GM18519 (cell line): ENCODE measurements around the gene RPP40.
"Not testable (repeated sequence)": the region's sequence is repeated elsewhere in the genome, so short reads cannot be mapped to it uniquely, and the experiment has no call there.

ENCODE experiments used
- ATAC-seq: cut with Tn5 transposase; IDR thresholded peaks from one replicate; pipeline ENCODE4 v1.9.1; 2021; ENCODE audit warnings: mild to moderate bottlenecking, moderate library complexity; ENCODE audit not compliant: unreplicated experiment, low FRiP score

The RPP40 gene, protein sequence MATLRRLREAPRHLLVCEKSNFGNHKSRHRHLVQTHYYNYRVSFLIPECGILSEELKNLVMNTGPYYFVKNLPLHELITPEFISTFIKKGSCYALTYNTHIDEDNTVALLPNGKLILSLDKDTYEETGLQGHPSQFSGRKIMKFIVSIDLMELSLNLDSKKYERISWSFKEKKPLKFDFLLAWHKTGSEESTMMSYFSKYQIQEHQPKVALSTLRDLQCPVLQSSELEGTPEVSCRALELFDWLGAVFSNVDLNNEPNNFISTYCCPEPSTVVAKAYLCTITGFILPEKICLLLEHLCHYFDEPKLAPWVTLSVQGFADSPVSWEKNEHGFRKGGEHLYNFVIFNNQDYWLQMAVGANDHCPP

DNA sequence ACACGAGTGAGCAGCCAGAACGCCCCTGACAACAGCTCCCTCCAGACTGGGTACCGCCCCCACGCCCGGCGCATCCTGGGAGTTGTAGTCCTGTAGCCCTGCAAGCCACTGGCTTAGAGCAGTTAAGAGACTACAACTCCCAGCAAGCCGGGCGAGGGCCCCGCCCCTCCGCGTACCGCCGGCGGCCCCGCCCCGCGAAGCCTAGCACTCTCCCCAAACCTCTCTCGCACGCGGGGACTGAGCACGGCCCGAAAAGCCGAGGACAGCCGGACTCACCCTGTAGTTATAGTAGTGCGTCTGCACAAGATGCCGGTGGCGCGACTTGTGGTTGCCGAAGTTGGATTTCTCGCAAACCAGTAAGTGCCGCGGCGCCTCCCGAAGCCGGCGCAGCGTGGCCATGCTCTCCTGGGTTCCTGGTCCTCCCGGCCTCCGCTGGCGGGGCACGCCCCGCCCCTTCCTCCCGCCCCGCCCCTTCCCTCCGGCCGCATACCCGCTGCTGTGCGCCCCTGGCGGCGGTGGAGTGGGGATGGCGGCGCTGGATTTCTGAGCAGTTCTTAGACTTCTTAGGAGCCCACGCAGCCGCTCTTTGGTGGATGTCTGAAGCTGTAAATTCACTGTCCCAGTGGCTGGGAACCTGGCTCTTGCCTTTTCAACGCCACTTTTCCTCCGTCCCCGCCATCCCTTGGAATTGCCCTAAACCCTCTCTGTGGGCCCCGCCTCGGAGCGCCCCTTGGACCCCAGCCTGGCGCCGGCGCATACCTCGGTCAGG, at the start of gene RPP40:
Gene RPP40, minus strand, starts transcription at position 434 of the 769 bp plus-strand sequence. Its CDS starts 35 bp downstream, at position 399.
- peak; percentile 94 for ATAC-seq

DNA sequence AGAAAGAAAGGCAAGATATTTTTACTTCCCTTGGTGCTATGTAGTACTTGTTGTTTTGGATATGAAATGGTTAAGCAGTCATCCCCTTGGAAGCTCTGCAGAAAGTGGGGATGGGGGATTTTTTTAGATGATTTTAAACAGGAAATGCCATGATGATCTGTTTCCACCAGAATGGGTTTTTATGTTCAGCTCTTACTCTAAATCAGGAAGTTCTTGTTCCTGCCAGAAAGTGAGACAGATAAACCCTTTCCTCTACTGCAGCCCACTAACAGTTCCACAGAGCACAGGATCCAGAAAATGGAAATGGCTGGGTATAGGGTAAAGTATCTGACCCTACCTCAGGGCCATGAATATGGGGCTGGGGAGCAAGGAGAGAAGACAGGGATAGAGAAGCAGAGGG, 49.2 kb upstream of the RPP40 start:
- ATAC-seq, result no peak

DNA sequence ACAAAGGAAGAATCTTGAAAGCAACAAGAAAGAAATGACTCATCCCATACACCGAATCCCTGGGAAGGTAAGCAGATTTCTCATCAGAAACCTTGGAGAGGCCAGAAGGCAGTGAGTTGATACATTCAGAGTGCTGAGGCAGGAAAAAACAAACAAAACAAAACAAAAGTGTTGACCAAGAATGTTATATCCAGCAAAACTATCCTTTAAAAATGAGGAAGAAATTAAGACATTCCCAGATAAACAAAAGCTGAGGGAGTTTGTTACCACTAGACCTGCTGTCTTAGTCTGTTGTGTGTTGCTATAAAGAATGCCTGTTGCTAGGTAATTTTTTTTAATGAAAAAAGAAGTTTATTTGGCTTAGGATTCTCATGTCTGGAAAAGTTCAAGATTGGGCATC, 47.6 kb upstream of the RPP40 start:
- ATAC-seq, result no peak

DNA sequence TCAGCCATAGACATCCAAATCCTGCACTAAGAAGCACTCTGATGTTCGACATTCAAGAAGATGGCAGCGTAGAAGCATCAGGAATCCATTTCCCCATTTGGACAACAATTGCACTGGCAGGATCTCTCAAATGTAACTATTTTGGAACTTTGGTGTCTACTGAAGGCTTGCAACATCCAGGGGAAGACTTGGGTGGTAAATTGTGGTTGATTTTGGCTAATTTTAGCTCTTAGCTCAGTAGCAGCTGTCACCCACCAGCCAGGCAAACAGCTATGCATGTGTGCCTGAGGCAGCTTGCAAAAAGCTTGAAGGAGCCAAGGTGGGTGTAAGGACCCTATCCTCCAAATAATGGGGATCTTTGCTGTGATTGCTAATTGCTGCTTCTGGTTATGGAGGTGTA, 46.2 kb upstream of the RPP40 start:
- no peak for ATAC-seq

DNA sequence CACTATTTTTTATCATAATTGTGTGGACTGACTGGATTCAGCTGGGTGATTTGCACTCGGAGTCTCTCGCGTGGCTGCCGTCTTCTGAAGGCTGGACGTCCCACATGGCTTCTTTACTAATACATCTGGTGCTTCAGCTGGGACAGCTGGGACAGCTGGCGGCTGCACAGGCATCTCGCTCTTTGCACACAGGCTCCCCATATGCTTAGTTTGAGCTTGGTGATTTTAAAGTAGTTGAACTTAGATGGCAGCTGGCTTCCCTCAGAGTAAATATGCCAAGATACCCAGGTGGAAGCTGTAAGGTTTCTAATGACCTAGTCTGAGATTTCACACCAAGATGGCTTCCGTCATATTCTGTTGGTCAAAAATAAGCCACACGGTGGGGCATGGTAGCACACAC, 42.6 kb upstream of the RPP40 start:
- no peak for ATAC-seq

DNA sequence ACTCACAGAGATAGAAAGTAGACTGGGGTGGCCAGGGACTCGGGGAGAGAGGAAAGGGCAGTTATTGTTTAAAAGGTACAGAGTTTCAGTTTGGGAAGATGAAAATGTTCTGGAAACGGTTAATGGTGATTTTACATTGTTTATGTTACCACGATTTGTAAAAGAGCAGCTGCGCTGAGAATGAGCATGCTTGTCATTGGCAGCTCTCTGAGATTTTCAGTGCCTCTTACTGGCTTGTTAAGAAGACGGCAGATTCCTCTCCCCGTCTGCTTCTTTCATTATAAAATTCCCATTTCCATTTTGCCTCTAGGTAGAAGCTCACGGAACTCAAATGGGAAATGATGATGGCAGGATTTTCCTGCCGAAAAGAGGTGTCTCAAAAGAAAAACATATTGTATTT, 41.6 kb upstream of the RPP40 start:
- no peak for ATAC-seq

DNA sequence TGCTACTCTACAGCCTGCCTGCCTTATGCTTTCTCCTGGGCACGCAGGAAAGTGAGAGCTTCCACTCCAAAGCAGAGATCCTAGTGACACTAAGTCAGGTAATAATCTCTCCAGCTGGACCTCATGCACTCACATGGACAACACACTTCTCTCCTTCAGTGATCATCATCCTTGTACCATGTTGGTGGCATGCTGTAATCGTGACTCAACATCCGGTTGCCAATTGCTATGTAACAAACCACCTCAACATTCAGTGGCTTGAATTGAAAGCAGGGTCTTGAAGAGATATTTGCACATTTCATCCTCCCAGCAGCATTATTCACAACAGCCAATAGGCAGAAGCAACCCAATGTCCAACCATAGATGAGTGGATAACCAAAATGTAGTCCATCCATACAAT, 41.0 kb upstream of the RPP40 start:
- ATAC-seq, result no peak

DNA sequence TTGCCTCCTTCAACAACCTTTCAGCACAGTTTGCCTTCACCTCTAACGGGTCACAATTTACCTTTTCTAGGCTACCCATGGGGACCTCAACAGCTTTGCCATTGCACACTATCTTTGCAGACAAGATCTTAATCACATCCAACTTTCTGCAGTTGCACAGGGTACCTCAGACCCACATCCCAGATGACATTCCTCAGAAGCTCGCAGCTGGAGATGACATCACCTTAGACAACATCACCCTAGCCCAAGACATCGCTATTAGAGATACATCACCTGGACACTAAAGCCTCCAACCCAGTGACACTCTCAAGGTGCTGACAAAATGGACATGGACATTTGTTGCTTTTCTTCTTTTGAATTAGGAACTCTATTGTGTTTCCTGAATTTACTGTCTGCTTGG, 38.6 kb upstream of the RPP40 start:
- no peak for ATAC-seq

DNA sequence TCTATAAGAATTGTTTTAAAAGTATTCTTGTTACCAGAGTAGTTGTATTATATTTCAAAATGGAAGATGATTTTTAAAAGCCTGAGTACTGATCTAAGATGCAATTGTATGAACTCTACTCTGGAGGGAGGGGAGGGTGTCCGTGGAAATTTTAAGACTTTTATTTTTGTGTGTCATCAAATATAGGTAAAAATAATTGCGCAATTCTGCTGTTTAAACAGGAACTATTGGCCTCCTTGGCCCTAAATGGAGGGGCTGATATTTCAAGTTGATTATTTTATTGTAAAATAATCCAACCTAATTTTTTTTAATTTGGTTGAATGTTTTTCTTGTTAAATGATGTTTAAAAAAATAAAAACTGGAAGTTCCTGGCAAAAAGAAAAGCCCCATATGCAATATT, 38.1 kb upstream of the RPP40 start:
- no peak for ATAC-seq

DNA sequence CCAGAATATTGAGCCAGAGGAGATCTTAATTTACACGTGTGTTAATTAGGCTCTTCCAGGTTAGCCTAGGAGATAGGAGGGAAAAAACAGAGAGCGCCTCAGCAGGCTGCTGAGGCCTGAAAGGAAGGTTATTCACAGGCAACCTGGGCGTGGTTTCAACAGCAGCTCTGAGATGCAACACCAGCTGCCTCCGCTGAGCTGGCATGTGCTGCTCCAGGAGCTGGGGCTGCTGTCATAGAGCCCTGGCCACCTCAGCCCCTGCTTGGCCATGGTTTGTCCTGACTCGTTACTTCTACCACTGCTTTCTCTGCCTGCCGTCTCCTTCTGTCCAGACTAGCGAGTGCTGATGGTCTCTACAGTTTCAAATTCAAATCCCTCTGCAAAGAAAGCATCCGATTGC, 32.4 kb upstream of the RPP40 start:
- no peak for ATAC-seq

DNA sequence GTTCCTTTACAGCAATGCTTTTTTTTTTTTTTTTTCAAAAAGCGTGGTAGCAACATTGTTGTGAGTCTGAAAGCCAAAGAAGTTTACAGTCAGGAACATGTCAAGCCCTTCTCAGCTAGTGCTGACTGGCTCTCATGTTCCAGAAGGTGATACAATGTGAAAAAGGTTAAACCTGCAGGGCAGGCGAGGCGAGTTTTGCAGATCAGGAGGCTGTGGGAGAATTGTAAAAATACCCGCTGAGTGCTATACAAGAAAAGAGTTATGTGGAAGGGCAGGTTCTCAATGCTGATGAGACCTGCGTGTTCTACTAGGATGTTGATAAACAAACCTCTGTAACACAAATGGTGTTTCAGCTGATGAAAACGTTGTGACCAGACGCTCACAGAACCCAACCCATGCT, 30.9 kb upstream of the RPP40 start:
- no peak for ATAC-seq

DNA sequence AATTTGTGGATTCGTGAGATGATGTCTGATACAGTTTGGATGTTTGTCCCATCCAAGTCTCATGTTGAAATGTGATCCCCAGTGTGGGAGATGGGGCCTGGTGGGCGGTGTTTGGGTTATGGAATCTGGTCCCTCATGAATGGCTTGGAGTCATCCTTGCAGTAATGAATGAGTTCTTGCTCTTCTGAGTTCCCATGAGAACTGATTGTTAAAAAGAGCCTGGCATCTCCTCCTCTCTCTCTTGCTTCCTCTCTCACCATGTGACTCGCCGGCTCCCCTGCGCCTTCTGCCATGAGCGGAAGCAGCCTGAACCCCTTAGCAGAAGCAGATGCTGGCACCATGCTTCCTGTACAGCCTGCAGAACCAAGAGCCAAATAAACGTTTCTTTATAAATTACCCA, 30.5 kb upstream of the RPP40 start:
- ATAC-seq, result no peak

DNA sequence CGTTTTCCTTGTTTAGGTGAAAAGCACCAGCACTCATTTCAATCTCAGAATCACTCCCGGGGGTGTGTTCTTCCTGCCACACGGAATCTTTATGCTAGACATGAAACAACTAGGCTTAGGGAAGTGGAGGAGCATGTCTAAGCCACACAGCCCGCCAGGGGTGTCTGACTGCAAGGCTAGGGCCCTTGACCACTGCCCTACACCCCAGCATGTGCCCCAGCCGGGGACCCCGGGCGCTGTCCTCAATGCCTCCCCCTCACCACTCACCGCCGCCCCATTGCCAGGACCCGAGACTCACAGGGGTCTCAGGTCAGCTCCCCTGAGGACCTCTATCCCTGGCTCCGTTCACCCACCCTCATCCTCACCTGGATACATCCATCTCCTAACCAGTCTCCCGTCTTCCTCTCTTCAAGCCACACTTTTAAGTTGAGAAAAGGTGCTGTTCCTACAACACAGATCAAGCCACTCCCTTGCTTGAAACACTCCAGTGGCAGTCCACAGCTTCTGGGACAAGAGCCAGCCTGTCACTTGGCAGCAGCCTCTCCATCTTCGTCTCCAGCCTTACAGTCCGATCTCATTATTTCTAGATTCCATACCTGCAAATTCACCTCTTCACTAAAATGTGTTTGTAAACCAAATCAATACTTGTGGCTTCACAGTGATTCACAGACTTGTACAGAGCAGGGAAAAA, 29.5 kb upstream of the RPP40 start:
- not testable (repeated sequence) for ATAC-seq

DNA sequence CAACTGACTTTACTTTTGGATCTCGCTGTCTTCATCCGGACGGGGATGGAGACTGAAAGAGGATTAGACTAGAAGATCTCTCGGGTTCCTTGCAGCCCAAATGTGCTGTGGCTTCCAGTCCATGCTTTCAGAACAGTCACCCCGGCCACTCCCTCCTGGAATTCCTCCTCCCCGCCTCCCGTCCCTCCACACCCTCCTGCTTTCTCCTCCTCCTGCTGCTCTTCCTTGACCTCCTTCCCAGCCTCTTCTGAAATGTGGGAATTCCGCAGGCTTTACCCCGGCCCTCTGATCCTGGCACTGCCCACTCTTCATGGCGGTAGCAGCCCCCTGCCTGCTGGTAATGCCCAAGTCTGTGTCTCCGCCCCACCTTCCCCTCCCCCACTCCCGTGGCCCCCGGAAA, 28.9 kb upstream of the RPP40 start:
- not testable (repeated sequence) for ATAC-seq

DNA sequence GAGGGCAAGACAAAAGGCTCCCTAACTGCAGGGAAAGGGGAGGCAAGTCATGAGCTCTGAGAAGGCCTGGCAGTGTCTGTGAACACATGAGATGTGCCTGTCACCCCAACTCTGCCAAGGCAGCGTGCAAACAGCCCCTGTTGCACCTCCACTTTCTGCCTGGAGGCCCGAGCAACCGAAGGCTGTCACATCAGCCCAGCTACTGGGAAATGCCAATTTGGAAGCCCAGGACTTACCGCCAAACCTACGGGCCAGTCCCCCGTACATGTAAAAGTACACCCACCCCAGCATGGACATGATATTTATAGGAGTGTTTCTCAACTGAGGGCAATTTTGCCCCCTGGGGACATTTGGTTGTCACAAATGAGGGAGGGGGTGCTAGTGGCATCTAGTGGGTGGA, 27.3 kb upstream of the RPP40 start:
- no peak for ATAC-seq

DNA sequence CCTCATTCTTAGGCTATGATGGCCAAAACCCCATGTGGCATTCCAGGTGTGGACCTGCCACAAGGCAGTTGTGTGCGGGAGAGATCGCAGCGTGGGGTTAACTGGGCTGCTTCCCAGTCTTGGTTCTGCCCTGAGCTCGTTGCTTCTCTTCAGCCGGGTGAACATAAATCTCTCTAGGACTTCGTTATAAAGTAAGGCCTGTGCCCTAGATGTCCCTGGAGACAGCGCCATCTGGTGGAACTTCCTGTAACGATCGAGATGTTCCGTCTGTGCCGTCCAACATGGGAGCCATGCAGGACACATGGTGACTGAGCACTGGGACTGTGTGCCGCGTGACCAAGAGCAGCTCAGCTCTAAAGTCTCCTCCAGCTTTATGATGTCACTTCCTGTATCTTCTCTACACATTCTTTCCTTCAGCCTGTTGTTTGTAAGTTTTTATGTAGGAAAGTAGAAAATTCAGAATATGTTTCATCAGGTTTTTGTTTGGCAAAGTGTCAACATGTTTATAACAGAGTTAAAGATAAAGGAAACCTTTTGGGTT, 26.8 kb upstream of the RPP40 start:
- peak; percentile 71 for ATAC-seq

DNA sequence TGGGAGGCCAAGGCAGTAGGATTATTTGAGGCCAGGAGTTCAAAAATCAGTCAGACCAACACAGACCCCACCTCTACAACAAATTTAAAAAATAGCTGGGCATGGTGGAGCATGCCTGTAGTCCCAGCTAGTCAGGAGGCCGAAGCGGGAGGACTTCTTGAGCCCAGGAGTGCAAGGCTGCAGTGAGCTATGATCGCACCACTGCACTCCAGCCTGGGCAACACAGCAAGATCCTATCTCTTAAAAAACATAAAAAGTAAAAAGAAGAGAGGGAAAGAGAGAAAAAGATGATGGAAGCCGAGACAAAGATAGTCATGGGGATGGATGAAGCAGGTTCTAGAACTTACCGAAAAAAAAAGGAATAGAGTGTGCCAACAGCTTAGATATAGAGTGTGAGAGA, 25.8 kb upstream of the RPP40 start:
- ATAC-seq, result no peak

DNA sequence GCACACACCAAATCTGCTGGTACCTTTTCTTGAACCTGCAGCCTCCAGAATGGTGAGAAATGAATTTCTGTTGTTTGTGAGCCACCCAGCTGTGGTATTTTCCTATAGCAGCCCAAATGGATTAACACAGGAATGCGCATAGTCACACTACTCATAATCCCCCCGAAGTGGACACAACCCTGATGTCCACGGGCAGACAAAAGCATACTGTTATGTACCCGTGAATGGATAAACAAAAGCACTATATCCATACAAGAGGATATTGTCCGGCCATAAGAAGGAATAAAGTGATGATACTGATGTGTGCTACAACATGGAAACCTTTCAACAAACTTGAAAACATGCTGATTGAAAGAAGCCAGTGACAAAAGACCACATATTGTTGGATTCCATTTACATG, 25.1 kb upstream of the RPP40 start:
- ATAC-seq, result no peak

DNA sequence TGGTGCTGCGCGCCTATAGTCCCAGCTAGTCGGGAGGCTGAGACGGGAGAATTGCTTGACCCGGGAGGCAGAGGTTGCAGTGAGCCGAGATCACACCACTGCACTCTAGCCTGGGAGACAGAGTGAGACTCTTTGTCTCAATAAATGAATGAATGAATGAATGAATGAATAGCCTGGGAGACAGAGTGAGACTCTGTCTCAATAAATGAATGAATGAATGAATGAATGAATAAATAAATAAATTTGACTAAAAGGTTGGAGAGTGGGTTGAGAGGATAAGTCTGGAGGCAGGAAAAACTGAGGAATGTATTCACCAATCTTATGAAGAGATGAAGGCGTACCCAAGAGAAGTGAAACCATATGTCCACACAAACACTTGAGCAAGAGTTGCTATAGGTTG, 24.5 kb upstream of the RPP40 start:
- ATAC-seq, result no peak

DNA sequence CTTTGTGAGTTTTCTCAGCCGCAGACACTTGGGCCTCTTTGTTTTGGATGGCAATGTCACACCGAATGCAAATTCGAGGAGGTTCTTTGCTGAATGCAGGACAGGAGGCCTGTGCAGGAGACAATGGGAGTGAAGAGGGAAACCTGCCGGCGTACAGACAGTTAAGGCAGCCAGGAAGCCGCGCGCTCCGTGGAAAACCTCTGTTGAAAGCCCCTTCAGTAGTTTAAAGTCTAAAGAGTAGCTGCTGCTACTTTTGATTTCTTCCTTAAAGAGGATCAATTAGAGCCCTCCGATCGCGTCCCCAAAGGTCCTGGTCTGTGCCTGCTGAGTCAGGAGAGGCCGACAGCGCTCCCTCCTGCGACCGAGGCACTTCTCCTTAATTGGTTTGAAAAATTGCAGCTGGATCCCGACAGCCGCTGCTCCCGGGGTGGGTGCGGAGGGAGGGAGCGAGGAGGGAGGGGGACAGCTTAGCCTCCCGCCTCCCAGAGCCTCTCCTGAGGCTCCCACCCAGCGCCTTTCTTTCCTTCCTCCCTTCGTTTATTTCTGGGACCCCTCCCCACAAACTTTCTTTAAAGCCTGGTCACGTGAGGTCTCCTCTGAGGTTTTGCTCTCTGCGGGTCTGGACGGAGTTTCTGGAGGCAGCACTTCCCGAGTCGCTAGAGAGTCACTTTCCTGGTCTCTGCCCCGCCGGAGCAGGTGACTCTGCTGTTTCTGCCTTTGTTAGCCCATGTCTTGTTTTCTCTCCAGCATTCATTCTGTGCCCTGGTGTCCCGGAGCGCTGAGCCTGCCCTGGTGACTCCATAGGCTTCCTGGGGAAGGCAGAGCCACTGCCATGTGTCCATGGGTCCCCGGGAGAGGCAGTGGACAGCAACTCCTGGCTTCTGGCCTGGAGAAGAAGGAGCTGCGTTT, 22.3 kb upstream of the RPP40 start:
- no peak for ATAC-seq
